VCaP (cell line): ENCODE measurements around the gene PSENEN.
"Not testable (repeated sequence)": the region's sequence is repeated elsewhere in the genome, so short reads cannot be mapped to it uniquely, and the experiment has no call there.

Source experiments
- H3K27ac ChIP-seq: fragments of 450-650 bp; 2 replicates; pipeline ENCODE4 v1.5.1; 2017
- CTCF ChIP-seq: fragments of 450-650 bp; conservative IDR thresholded peaks from 2 replicates; pipeline ENCODE4 v1.5.1; 2017; ENCODE audit warnings: mild to moderate bottlenecking, moderate library complexity

Gene PSENEN

GRCh38 chr19:35792312-35792711, 46.9 kb downstream of the PSENEN start:
- no peak for TF ChIP-seq CTCF
- H3K27ac ChIP-seq: no peak overlapping the region

GRCh38 chr19:35792888-35793287, 47.4 kb downstream of the PSENEN start:
- no peak for TF ChIP-seq CTCF
- no peak overlapping the region for H3K27ac ChIP-seq

- no peak overlapping the region for H3K27ac ChIP-seq
- TF ChIP-seq CTCF: no peak
These were observed 48.1 kb downstream of the PSENEN start for GRCh38 chr19:35793381-35794165.

GRCh38 chr19:35795564-35795963, 50.1 kb downstream of the PSENEN start:
- not testable (repeated sequence) for H3K27ac ChIP-seq
